ENCODE data around the gene FOXP1. TPM values are rescaled to one million over a fixed set of nuclear protein-coding genes. Genes with fewer than 3 reads are reported as not detected.

The FOXP1 gene
- total RNA-seq, 1 donor from 2014 or later, result 74.2 TPM

- DNase-seq (ENCODE audit: low spot score), result no peak
These were observed 306.2 kb downstream of the FOXP1 start for GRCh38 chr3:71277341-71277740.

GRCh38 chr3:71276531-71276930, 307.0 kb downstream of the FOXP1 start:
- DNase-seq (ENCODE audit: low spot score), result no peak

GRCh38 chr3:71273453-71273852, 310.1 kb downstream of the FOXP1 start:
- DNase-seq (ENCODE audit: low spot score), result no peak

- DNase-seq (ENCODE audit: low spot score), result no peak
These were observed 311.9 kb downstream of the FOXP1 start for GRCh38 chr3:71271596-71271995.

- no peak for DNase-seq (ENCODE audit: low spot score)
These were observed 313.6 kb downstream of the FOXP1 start for GRCh38 chr3:71269906-71270305.

GRCh38 chr3:71268462-71268999, 315.0 kb downstream of the FOXP1 start:
- no peak for DNase-seq (ENCODE audit: low spot score)

- DNase-seq (ENCODE audit: low spot score), result no peak
These were observed 316.7 kb downstream of the FOXP1 start for GRCh38 chr3:71266875-71267274.

- DNase-seq (ENCODE audit: low spot score), result no peak
These were observed 318.1 kb downstream of the FOXP1 start for GRCh38 chr3:71265365-71265915.

- DNase-seq (ENCODE audit: low spot score), result no peak
These were observed 318.7 kb downstream of the FOXP1 start for GRCh38 chr3:71264840-71265239.

- no peak for DNase-seq (ENCODE audit: low spot score)
These were observed 320.9 kb downstream of the FOXP1 start for GRCh38 chr3:71262364-71263265.

GRCh38 chr3:71260782-71261181, 322.7 kb downstream of the FOXP1 start:
- no peak for DNase-seq (ENCODE audit: low spot score)

GRCh38 chr3:71258526-71258925, 325.0 kb downstream of the FOXP1 start:
- DNase-seq (ENCODE audit: low spot score), result no peak

GRCh38 chr3:71258116-71258515, 325.4 kb downstream of the FOXP1 start:
- no peak for DNase-seq (ENCODE audit: low spot score)

GRCh38 chr3:71255498-71255897, 328.0 kb downstream of the FOXP1 start:
- no peak for DNase-seq (ENCODE audit: low spot score)

- DNase-seq (ENCODE audit: low spot score), result no peak
These were observed 329.1 kb downstream of the FOXP1 start for GRCh38 chr3:71254281-71255057.

- DNase-seq (ENCODE audit: low spot score), result no peak
These were observed 330.4 kb downstream of the FOXP1 start for GRCh38 chr3:71253169-71253568.

GRCh38 chr3:71252466-71252865, 331.1 kb downstream of the FOXP1 start:
- DNase-seq (ENCODE audit: low spot score), result no peak

- no peak for DNase-seq (ENCODE audit: low spot score)
These were observed 332.3 kb downstream of the FOXP1 start for GRCh38 chr3:71251156-71251775.

- DNase-seq (ENCODE audit: low spot score), result no peak
These were observed 333.5 kb downstream of the FOXP1 start for GRCh38 chr3:71250026-71250425.

- no peak for DNase-seq (ENCODE audit: low spot score)
These were observed 335.6 kb downstream of the FOXP1 start for GRCh38 chr3:71247958-71248335.

- no peak for DNase-seq (ENCODE audit: low spot score)
These were observed 336.1 kb downstream of the FOXP1 start for GRCh38 chr3:71247221-71247957.

Data from mesenteric fat pad (tissue), 1 donor.